ENCODE data around the gene EGFLAM.

The EGFLAM gene

DNA sequence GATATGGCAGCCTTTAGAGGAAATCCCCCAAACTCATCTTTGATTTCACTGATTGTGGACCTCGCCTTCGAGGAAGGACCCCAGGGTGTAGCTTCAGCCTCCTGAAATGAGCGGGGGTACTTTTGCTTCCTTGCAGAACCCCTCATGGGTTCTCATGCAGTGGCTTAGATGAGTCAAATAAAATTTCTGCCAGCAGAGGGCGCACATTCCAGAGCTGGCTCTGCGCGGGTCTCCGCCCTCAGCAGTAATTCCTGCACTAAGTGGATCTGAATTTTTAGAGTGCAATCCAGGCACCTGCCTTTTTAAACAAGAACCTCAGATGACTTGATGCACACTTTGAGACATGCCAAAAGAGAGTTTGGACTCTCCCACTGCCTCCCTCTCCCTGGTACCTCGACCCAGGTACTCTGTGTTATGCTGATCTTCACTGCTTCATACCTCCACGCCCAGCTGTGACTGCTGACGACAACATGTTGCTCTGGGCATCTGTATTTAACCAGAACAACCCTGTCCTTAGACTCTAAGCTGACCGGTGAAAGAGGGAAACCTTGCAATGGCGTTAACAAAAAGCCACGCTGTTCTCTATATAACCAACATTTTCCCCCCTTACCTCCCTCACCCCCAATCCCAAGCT, 7.3 kb downstream of the EGFLAM start:
- DNase-seq (ENCODE audit: low read depth in 3 of 3, low spot score in 1 of 3) = peak in 1 of 3 donors; percentile 15

DNA sequence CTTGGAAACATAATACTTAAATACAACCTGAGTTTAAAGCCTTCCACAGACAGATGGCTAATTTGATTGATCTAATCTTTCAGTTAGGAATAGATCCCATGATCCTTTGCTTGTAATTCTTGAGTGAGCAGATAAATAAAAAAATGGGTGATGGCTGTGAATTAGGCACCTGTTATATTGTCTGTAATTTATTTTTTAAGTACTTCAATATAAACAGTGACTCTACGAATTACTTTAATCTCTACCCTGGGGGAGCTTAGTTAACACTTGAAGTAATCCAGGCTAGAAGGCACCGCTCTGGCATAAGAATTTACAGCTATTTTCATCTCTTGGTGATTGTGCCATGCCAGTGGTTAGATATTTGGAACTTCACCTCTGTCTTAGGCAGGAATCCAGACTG, 9.0 kb downstream of the EGFLAM start:
- no peak for DNase-seq (ENCODE audit: low read depth in 3 of 3, low spot score in 1 of 3)

DNA sequence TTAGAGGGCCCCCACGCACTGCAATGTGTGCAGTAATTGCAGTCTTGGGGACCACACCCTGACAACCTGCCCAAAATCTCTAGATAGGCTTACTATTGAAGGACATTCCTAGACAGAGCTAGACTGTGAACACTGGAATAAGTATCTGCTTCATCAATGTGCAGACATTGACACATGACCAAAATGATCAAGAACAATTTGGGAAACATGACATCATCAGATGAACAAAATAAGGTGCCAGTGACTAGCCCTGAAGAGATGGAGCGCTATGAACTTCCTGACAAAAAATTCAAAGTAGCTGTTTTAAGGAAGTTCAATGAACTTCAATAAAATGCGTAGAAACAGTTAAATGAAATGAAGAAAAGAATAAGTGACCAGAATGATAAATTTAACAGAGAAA, 15.3 kb downstream of the EGFLAM start:
- DNase-seq (ENCODE audit: low read depth in 3 of 3, low spot score in 1 of 3) = no peak

DNA sequence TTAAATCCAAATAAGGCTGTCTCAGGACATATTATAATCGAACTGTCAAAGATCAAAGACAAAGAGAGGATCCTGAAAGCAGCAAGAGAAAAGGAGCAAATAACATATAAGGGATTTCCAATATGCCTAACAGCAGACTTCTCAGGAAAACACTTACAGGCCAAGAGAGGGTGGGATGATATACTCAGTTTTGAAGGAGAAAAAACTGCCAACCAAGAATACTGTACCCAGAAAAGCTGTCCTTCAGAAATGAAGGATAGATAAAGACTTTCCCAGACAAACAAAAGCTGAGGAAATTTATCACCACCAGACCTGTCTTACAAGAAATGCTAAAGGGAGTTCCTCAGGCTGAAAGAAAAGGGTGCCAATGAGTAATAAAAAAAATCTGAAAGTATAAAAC, 16.0 kb downstream of the EGFLAM start:
- no peak for DNase-seq (ENCODE audit: low read depth in 3 of 3, low spot score in 1 of 3)

DNA sequence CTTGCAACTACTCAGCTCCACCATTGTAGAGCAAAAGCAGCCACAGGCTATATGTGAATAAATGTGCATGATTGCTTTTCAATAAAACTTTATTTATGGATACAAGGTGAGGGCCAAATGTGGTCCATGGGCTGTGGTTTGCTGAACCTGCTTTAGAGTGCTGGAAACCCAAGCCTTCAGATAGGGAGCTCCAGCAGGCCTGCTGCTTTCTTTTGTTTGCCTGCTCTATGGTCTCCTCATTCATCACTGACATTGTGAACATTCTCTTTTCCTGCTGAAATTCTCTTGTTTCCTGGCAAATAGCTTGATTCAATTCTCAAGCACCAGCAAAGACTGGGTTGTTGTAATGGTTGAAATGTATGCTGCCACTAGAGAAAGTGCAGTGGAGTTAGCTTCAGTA, 26.0 kb downstream of the EGFLAM start:
- no peak for DNase-seq (ENCODE audit: low read depth in 3 of 3, low spot score in 1 of 3)

DNA sequence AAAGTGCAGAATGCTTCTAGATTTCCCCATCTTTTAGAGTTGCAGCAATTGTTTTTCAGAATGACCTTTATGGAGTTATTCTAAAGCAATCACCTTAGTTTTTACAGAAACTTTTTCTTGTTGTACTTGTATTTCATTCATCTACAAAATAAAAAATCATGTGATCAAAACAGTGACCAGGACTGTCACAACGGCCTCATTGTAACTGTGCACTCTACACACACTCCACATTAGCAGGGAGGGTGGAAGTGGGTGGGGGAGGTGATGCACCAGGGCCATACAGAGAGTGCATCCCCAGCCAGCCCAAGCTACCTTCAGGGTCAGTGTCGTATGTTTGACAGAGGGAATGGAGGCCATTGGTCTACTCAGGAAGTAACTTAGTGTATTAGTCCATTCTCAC, 26.9 kb downstream of the EGFLAM start:
- no peak for DNase-seq (ENCODE audit: low read depth in 3 of 3, low spot score in 1 of 3)

DNA sequence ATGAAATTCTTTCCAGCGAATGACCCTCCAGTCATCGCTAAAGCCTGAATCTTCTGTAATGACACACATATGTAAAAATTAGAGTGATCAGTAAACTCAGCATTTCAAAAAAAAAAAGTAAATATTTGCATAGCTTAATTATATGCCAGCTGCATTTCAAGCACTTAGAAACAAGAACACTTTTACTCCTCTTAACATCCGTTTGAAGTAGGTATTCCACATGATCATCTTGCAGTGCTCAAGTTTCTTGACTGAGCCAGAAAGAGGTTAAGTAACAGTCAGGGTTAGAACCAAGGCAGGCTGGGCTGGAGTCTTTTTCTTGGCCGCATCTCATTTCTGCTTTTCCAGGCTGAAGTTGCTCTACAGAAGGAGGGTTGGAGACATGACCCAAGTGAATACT, 27.6 kb downstream of the EGFLAM start:
- DNase-seq (ENCODE audit: low read depth in 3 of 3, low spot score in 1 of 3) = no peak

DNA sequence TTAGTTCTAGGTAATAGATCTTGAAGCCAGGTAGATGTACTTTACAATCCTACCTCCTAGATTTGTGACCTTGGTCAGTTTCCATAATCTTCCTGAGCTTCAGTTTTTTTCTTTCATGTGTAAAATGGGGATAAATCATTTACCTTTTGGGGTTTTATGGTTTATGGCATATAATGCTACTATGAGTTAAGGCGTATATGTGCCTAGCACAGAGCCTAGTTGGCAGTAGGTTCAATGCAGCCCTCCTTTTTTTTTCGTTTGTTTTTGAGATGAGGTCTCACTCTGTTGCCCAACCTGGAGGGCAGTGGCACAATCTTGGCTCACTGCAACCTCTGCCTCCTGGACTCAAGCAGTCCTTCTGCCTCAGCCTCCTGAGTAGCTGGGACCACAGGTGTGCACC, 28.8 kb downstream of the EGFLAM start:
- no peak for DNase-seq (ENCODE audit: low read depth in 3 of 3, low spot score in 1 of 3)

DNA sequence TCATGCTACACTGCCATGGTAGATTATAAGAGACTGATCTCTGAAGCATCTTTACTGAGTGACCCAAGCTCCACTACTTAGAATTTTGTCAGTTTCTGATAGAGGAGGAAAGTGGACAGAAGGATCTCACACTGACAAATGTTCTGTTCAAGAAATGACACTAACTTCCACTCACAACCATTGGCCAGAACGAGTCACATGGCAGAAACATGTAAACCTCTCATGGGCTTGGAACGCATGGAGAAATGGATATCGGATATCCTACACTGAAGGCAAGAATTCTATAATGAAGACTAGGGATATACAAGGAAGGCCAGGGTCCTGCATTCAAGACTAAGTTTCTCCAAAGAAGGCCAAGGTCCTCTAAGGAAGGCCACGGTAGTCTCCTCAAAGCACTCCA, 31.1 kb downstream of the EGFLAM start:
- no peak for DNase-seq (ENCODE audit: low read depth in 3 of 3, low spot score in 1 of 3)

DNA sequence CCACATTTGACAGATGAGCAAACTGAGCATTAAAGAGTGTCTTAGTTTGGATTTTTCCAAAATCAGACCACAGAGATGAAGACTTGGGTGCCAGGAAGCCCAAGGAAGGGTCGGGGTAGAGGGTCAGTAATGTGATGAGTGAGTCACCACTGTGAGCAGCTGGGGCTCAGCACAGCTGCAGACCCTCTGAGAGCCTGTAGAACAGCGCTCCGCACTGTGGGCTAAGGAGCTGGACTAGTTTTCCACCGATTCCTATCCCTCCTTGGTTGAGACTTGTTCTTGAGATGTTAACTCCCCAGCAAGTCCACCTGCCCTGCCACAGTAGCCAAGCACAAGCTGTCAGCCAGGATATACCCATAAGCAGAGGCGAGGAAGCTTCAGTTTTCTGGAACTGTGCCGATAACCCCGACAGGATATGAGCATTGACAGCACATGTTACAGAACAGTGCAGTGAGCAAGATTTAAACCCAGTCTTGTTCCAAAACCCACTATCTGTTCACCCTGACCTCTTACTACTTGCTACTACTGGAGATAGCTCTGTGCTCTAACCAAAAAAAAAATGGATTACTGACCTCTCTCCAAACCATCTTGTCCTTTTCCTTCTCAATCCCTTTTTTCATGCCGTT, 31.8 kb downstream of the EGFLAM start:
- DNase-seq (ENCODE audit: low read depth in 3 of 3, low spot score in 1 of 3) = no peak

DNA sequence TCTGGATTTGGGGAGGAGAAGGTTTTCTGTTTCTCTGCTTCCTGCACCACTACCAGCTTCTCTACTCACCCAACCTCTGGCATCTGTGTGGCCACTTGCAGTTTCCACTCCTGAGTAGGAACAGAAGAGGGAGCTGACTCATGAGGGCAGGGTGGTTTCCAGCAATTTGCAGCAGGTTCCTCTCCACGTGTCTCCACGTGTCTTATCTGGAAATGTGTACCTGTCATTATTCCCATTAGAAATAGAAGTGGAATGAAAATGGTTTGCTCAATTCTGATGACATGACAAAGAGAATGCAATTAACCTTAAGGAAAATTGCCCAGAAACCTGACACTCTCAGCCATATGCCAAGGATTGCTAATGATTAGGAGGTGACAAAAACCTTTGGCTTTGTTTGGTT, 33.0 kb downstream of the EGFLAM start:
- no peak for DNase-seq (ENCODE audit: low read depth in 3 of 3, low spot score in 1 of 3)

DNA sequence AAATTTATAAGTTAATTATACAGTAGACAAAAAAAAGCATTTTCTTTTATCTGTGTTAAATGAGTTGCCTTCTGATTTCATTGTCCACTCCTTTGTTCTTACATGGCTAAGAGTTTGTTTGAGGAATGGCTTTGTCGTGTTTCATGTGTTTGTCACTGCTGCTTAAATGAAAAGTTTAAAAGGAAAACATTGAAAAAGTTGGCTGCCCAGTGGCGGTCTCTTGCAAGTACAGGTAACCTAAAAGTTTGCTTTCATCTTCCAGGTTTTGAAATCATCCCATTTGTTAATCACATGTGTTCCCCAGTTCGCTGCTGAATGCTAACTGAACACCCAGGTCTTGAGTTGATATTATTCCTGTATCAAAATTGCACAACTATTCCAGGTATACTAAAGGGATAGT, 33.9 kb downstream of the EGFLAM start:
- DNase-seq (ENCODE audit: low read depth in 3 of 3, low spot score in 1 of 3) = no peak

DNA sequence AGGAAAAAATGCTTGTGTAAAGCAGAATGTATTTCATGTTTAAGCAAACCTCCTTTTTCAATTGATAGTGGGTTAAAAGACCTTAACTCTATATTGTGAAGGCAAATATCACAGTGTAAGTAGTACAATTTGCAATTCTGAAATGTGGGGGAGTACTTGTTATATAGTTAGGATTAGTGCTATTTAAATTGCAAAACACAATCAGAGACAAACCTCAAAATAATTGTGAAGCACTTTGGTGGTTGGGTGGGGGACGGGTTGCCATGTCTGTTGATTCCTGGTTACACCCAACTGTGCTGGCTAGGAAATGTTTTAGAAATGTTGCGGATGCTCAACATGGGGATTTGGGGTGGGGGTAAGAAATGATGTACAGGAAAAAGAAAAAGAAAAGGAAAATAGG, 37.4 kb downstream of the EGFLAM start:
- no peak for DNase-seq (ENCODE audit: low read depth in 3 of 3, low spot score in 1 of 3)

DNA sequence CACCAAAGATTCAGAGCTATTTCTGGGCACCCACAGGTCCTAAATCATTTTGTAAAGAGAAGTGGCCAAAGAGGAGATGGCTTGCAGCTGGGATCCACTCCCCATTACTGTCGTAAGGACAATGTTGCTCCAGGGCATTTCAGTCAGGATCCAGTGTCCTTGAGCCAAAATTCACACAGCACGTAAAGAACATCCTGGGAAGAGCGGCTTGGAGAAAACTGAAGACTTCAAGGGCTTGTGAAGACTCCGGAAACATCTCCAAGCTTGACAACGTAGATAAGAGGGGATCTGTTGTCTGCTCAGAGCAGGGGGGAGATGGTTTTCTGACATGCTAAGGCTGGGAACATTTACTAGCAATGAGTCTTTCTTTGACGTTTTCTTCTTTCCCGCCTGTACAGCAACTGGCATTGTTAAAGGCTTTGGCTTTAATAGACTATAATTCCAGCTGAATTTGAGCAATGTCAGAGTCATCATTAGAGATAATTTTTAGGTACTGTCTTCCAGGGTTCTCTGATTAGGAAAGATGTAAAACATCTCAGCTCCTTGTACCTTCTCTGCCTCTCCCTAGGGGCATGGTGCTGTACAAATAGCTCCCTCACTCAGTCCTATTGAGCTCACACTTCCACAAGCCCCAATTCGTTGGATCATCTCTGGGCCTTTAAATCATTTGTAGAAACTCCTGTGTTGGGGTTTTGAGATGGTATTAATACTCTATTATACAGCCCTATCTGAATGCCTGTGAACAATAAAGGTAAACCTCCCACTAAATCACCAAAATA, 39.7 kb downstream of the EGFLAM start:
- no peak for DNase-seq (ENCODE audit: low read depth in 3 of 3, low spot score in 1 of 3)

DNA sequence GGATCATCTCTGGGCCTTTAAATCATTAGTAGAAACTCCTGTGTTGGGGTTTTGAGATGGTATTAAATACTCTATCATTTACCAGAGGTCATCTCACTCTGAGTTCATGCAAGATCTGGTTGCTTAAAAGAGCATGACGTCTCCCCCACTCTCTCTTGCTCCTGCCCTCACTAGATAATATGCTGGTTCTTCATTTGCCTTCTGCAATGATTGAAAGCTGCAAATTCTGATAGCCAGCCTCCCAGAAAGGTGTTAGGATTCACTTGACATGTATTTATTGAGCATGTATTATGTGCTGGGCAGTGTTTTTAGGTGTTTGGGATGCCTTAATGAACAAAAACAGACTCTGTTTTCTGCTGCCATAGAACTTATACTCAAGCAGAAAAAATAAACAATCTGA, 41.2 kb downstream of the EGFLAM start:
- DNase-seq (ENCODE audit: low read depth in 3 of 3, low spot score in 1 of 3) = no peak

DNA sequence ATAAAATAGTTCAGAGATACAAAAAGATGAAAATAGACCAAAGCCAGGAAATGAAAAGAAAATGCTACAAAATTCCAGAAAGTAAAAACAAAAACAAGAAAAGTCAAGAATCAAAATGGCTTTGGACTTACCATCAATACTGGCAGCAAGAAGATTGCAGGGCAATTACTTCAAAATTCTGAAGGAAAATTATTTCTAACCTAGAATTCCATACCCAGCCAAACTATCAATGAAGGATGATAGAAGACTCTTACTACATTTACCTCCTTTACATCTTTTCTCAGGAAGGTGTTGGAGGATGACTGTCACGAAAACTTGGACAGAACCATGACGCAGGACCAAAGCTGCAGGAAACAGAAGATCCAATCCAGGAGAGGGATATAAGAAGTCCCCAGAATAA, 46.8 kb downstream of the EGFLAM start:
- no peak for DNase-seq (ENCODE audit: low read depth in 3 of 3, low spot score in 1 of 3)

DNA sequence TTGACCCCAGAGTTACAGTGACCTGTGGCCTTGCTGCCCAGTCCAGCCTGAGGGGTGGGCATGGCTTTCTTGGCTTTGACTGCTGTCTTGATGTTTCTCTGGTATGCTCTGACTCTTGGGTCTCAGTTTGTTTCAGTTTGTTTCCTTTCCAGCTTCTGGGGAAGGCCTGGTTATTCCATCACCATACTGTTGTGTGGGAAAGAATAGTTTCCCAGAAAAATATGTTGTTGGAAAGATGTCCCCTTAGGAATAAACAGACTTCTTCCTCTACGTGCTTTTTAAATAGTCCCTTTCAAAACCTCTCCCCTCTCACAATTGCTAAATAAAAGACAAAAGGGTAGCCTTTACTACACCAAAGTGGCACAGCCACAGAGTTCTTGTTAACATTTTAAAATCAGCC, 49.5 kb downstream of the EGFLAM start:
- no peak for DNase-seq (ENCODE audit: low read depth in 3 of 3, low spot score in 1 of 3)

DNA sequence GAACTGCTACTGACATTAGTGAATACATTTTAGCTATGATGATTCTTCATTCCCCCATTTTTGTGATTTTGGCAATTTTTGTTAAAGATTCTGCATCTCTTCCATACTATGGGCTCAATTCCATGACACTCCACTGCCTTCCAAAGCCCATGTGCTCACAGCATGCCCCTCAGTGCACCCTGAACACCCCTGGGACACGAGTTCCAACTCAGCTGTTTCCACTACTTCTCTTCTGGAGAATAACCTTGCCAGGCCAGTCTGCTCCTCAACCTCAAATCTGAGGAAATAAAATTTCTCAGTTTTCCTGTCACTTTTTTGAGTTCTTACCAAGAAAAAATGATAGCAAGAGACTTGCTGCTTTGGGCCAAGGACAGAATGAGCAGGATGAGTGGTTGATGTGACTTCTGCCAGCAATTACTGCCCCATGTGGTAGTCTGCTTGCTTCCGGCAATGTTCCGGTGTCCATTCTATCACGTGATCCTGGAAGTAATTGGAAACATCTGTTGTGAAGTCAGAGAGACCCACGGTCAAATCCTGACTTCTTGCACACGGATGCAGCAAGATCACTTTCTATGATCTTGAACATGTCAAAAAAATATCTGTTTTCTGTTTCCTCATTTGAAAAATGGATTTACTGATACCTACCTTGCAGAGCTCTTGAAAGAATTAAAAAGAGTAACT, 58.3 kb downstream of the EGFLAM start:
- DNase-seq (ENCODE audit: low read depth in 3 of 3, low spot score in 1 of 3) = no peak

DNA sequence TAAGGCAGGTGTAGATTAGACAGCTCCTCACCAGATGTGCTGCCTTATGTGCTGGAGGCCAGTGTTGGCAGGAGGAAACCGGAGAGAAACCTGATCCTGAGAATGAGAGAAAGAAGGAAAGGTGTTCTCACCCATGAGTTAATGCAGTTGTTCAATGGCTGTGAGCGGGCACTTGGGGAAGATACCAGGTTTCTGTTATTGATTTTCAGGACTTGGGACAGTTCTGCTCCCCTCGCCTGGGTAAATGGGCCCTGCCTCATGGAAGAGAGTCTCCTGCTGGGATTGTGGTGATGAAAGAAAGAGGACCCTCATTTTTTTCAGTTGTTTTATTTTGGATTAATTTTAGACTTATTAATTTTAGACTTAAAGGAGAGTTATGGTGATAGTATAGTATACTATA, 59.5 kb downstream of the EGFLAM start:
- DNase-seq (ENCODE audit: low read depth in 3 of 3, low spot score in 1 of 3) = no peak

DNA sequence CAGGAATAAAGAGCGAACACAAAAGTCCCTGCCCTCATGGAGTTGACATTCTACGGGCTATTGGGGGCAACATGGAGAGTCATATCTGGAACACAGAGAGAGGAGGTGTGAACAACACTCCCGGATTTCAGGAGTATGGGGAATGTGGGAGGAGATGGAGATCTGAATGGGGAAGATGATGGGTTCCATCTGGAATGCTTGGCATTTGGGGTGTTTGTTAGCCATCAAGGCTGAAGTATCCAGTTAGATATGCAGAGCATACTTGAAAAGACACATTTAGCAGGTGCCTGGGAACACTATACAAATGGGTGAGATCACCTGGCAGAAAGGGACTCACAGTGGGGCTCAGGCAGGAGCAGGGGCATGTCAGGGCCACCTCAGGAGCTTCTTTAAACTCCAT, 61.1 kb downstream of the EGFLAM start:
- DNase-seq (ENCODE audit: low read depth in 3 of 3, low spot score in 1 of 3) = no peak

DNA sequence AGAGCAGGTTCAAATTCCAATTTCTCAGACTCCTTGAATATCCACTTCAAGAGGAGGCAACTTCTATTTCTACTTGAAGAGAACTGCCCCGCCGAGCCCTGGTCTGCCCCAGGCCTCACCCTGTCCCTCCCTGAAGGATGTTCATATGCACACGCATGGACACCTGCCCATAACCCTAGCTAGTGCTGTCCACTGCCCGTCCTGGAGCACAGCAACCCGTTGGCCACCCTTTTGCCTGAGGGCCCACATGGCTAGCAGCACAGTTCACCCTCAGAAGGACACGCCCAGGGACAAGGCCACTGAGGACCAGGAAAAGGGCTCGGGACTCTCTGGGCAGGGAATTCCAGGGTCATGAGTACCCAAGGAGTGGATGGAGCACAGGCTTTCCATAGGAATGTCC, 63.6 kb downstream of the EGFLAM start:
- no peak for DNase-seq (ENCODE audit: low read depth in 3 of 3, low spot score in 1 of 3)

DNA sequence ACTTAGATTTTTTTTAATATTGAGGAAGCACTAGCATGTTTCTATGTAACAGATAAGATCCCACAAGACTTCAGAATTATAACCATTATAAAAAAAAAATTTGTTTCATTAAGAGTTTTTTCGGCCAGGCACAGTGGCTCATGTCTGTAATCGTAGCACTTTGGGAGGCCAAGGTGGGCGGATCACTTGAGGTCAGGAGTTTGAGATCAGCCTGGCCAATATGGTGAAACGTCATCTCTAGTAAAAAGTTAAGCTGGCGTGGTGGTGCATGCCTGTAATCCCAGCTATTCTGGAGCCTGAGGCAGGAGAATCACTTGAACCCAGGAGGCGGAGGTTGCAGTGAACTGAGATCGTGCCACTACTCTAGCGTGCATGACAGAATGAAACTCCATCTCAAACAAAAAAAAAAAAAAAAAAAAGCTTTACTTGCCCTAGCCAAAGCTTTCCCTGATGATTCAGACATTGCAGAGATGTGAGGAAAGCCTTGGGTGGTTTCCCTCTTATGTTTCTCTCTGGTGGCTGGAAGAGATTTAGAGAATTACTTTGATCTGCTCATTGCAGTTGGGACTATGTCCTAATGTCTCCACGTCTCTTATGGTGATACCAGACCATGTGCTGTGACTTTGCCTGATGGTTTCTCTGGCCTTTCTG, 65.4 kb downstream of the EGFLAM start:
- no peak for DNase-seq (ENCODE audit: low read depth in 3 of 3, low spot score in 1 of 3)

Data from stimulated activated CD4-positive, alpha-beta T cell treated with anti-CD3 and anti-CD28 coated beads, TNF-alpha, amount 100 ng/mL, for 1 hour (primary cell).